Nephron (organoid): Measurements from ENCODE around the gene IFT43.

Experiments
- H3K27ac Mint-ChIP-seq, 3 experiments: 2 replicates each; pipeline ENCODE4 v1.8.0; 2020; ENCODE audit warnings: mixed read lengths in 3 of 3, mild to moderate bottlenecking in 2 of 3, moderate library complexity in 1 of 3
- H3K27me3 Mint-ChIP-seq: 2 replicates; pipeline ENCODE4 v1.8.0; 2021; ENCODE audit warnings: low read depth, mild to moderate bottlenecking, moderate library complexity, mixed read lengths
- H3K36me3 Mint-ChIP-seq: 2 replicates; pipeline ENCODE4 v1.8.0; 2020; ENCODE audit warnings: low read depth, mixed read lengths
- H3K4me1 Mint-ChIP-seq: 2 replicates; pipeline ENCODE4 v1.8.0; 2020; ENCODE audit warnings: mixed read lengths
- H3K4me3 Mint-ChIP-seq, 3 experiments: 2 replicates each; pipeline ENCODE4 v1.8.0; 2020; ENCODE audit warnings: mild to moderate bottlenecking in 3 of 3, mixed read lengths in 3 of 3, moderate library complexity in 2 of 3
- H3K9me3 Mint-ChIP-seq: 2 replicates; pipeline ENCODE4 v1.8.0; 2020; ENCODE audit warnings: mixed read lengths
- CTCF ChIP-seq, 3 experiments: fragments of 200-600 bp; sonication (generic); IDR thresholded peaks; one replicate each; pipeline ENCODE4 v1.5.0; 2021; ENCODE audit warnings: antibody characterized with exemption in 3 of 3; ENCODE audit not compliant: unreplicated experiment in 3 of 3

The IFT43 gene

GRCh38 chr14:76065519-76065918 lies 80.0 kb downstream of the IFT43 start:
- H3K4me3 Mint-ChIP-seq, result no peak overlapping the region
- H3K9me3 Mint-ChIP-seq, result peaks cover 9% of the 10 kb centered on the region
- peaks cover 81% of the 10 kb centered on the region for H3K36me3 Mint-ChIP-seq
- no peak overlapping the region for H3K27ac Mint-ChIP-seq
- no peaks in the 10 kb centered on the region for H3K4me1 Mint-ChIP-seq
- H3K27me3 Mint-ChIP-seq, result no peaks in the 10 kb centered on the region
- TF ChIP-seq CTCF (IDR thresholded peaks at IDR 0.05; ENCODE audit: unreplicated experiment in 3 of 3), result no peak

GRCh38 chr14:76067536-76067935 lies 82.0 kb downstream of the IFT43 start:
- peaks cover 9% of the 10 kb centered on the region for H3K9me3 Mint-ChIP-seq
- no peaks in the 10 kb centered on the region for H3K4me1 Mint-ChIP-seq
- TF ChIP-seq CTCF (IDR thresholded peaks at IDR 0.05; ENCODE audit: unreplicated experiment in 3 of 3), result no peak
- no peaks in the 10 kb centered on the region for H3K27me3 Mint-ChIP-seq
- H3K36me3 Mint-ChIP-seq, result peaks cover 80% of the 10 kb centered on the region
- no peak overlapping the region for H3K27ac Mint-ChIP-seq
- H3K4me3 Mint-ChIP-seq, result no peak overlapping the region

- Mint-ChIP-seq H3K27me3 (peaks cover 6% of the 10 kb centered on the region), H3K9me3 (no peaks in the 10 kb centered on the region), H3K36me3 (peaks cover 38% of the 10 kb centered on the region), H3K4me1 (peaks cover 4% of the 10 kb centered on the region), H3K4me3 (no peak overlapping the region), H3K27ac (no peak overlapping the region)
- TF ChIP-seq CTCF (IDR thresholded peaks at IDR 0.05; ENCODE audit: unreplicated experiment in 3 of 3), result no peak
These were observed 88.2 kb downstream of the IFT43 start for GRCh38 chr14:76073717-76074116.

- H3K9me3 Mint-ChIP-seq, result no peaks in the 10 kb centered on the region
- H3K27me3 Mint-ChIP-seq, result peaks cover 6% of the 10 kb centered on the region
- no peak overlapping the region for H3K4me3 Mint-ChIP-seq
- H3K36me3 Mint-ChIP-seq, result peaks cover 19% of the 10 kb centered on the region
- no peak overlapping the region for H3K27ac Mint-ChIP-seq
- H3K4me1 Mint-ChIP-seq, result peaks cover 19% of the 10 kb centered on the region
- no peak for TF ChIP-seq CTCF (IDR thresholded peaks at IDR 0.05; ENCODE audit: unreplicated experiment in 3 of 3)
These were observed 91.8 kb downstream of the IFT43 start for GRCh38 chr14:76077340-76077739.

GRCh38 chr14:76078501-76078900 lies 92.9 kb downstream of the IFT43 start:
- H3K4me3 Mint-ChIP-seq, result no peak overlapping the region
- peaks cover 19% of the 10 kb centered on the region for H3K4me1 Mint-ChIP-seq
- H3K36me3 Mint-ChIP-seq, result peaks cover 26% of the 10 kb centered on the region
- H3K27me3 Mint-ChIP-seq, result peaks cover 6% of the 10 kb centered on the region
- no peak overlapping the region for H3K27ac Mint-ChIP-seq
- no peak for TF ChIP-seq CTCF (IDR thresholded peaks at IDR 0.05; ENCODE audit: unreplicated experiment in 3 of 3)
- H3K9me3 Mint-ChIP-seq, result no peaks in the 10 kb centered on the region

- Mint-ChIP-seq H3K27me3 (no peaks in the 10 kb centered on the region), H3K9me3 (no peaks in the 10 kb centered on the region), H3K36me3 (peaks cover 28% of the 10 kb centered on the region), H3K4me1 (peaks cover 26% of the 10 kb centered on the region), H3K4me3 (no peak overlapping the region), H3K27ac (no peak overlapping the region)
- TF ChIP-seq CTCF (IDR thresholded peaks at IDR 0.05; ENCODE audit: unreplicated experiment in 3 of 3), result no peak
These were observed 94.5 kb downstream of the IFT43 start for GRCh38 chr14:76080025-76080424.
